HepG2 (cell line): ENCODE measurements around the gene NIBAN1.

ENCODE experiments used
- ESRRA ChIP-seq: sonication (generic); formaldehyde crosslinking; IDR thresholded peaks from 2 replicates; pipeline ENCODE4 v1.5.1; 2020; ENCODE audit warnings: mild to moderate bottlenecking, low read depth, missing genetic modification reagents
- HCFC1 ChIP-seq: fragments of 150-350 bp; IDR thresholded peaks from 2 replicates; pipeline ENCODE4 v1.6.1; 2014; ENCODE audit warnings: low read depth, low read length
- PHF8 ChIP-seq: sonication (generic); formaldehyde crosslinking; IDR thresholded peaks from 2 replicates; pipeline ENCODE4 v1.5.0; 2020; ENCODE audit warnings: missing genetic modification reagents

DNA sequence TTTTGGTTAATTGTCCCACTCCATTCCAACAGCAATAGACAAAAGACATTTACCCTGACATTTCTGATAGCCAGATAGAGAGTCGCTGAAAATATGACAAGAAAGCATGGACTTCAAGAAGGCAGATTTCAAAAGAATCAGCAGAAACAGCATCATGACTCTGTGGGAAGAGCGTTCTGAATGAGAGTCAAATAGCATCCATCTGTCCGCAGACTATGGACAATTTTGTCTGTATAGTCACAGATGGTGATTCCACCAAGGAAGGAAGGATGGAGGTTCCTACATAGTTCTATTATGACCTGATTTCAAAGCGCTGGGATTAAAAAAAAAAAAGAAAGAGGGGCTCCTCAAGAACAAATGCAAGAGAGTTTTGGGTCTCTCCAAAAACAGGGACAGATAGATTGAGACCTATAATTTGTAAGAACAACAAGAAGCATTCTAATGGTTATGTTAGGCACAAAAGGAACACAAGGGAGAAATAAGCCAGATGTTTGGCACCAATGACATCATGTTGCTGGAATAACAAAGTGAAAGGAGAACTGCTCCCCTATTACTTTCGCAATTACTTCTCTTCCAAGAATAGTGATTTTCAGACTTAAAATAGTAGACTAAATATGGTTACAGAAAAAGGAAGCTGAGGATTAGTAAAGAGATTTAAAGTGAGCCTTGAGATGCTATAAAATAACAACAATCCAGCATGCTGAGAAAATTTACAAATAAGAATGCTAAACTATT is 28.5 kb downstream of the NIBAN1 start:
- TF ChIP-seq PHF8 (CRISPR knock-in tag) (no peak), HCFC1 (no peak), ESRRA (CRISPR knock-in tag) (no peak)
